Stimulated activated naive CD4-positive, alpha-beta T cell (primary cell): ENCODE results near the gene MAGI1.

Experiments used
- DNase-seq, 6 experiments: peaks; one replicate each; lab custom pipeline; 2025; lab: John Stamatoyannopoulos, UW

MAGI1 gene

GRCh38 chr3:65971293-65972252, 67.1 kb downstream of the MAGI1 start:
- no peak for DNase-seq

DNA sequence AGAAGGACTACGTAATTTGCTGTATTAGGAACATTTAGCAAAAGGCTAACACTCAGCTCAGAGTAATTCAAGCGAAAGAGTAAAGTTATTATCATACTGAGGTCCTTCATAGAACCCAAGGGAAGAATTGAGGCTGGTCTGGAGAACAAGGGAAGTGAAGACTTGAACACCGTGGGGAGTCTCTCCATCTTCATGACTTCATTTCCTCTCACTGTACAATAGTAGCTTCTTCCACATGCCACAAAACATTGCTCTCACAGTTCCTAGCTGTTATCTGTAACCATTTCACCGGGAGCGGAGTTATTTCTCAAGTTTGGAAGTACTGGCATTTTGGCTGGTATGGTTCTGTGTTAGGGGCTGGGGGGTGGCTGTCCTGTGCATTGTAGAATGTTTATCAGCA, 69.7 kb downstream of the MAGI1 start:
- DNase-seq, result no peak

DNA sequence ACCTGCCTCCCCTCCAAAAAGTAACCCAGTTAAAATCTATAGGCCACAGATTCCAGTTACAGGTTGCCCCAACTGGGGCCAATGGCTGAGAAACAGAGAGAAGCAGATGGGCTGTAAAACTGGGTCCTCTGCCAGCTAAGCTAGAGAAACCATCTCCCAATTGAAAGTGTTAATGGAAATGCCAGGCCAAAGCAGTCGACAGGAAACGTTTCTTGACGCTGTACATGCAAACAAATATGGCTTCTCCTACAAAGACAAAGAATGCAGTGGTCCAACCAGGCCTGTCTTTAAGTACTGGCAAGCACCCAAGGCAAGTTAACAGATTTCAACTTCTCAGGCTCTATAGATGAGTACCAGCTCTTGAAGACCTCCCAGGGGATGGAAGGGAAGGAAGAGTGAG, 71.3 kb downstream of the MAGI1 start:
- DNase-seq, result no peak

- no peak for DNase-seq
Measured at GRCh38 chr3:65964838-65965237, 73.9 kb downstream of the MAGI1 start.

DNA sequence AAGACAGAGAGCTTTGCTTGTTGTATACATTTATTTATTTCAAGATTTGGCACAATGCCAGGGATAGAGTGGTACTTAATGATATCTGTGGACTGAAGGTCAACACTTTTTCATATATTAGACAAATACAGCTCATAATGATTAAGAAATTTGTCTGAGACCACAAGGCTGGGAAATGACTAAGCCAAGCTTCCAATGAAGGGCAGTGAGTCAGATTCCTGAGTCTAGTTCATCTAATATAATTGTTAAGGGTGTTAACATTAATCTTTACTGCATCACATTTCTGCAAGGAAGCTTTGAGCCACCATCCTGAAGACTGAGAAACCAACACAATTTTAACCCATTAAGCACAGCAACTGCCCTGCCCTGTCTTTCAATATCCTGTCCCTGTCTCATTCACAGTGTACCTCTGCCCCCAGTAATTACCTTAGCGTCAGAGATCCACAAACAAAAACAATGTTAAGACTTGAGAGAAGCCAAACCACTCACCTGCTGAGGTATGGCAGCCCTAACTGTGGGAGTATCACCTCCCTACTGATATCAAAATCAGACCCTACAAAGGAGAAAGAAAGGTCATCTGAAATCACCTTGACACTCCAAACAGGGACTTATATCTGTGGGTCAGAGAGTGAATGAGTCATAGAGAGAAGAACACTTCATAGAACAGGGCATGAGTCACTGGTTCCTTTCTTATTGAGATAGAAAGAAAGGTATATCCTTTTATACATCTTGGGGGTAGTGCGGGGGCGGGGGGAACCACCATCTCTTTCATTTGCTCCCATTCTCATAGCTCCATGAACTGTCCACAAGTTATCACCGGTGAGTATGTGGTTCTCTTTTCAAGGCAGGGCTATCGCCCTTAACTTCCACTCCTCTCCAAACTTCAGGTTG, 74.7 kb downstream of the MAGI1 start:
- DNase-seq, result no peak

DNA sequence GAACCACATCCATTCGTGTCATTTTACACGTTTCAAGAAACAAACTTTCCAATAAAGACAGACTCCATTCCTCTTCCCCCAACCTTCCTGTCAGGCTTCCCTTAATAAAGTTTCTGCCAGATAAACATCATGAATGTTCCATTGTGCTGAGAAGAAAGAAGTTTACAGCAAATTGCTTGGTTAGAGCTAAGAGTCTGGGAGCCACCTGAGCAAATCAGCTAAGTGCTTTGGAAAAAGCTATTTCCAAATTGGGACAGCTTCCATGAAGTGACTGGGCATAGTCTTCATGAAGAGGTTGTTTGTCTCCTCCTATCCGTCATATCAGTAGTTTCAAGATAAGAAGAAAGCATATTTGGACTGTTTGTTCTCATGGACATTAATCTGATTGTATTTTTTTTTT, 77.0 kb downstream of the MAGI1 start:
- no peak for DNase-seq

GRCh38 chr3:65961128-65961527, 77.6 kb downstream of the MAGI1 start:
- DNase-seq, result no peak

DNA sequence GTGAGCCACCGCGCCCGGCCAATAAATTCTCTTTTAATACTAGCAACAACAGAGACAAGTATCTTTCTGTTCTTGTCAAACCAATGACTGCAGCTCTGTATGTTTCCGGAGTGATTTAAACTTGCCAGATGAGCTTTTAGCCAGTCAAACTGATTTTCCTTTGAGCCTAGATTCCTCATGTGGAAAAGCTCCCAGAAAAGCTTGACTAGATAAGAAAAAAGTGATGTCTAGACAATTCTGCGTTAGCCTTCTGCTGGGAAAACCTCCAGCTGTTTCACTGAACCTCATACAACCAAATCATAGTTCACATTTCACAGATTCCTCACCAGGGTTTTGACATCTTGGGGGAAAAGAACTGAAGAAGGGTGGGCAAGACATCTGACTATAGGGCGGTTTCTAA, 78.6 kb downstream of the MAGI1 start:
- no peak for DNase-seq

DNA sequence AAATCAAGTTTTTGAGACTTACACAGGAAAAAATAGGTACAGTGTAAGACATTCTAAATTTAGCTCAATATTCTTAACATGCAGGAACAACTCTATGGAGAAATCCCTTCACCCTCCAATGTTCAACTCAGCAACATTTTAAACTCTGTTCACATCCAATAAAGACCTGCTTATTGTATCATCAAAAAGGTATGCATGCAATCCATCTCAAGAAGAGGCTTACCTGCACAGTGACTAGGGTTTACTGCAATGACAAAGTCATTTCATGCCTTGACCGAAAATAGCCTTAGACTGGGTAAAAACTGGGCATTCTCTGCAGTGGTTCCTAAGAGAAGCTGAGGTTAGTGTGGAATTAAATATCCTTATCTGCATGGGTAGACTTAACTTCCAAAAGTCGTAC, 80.5 kb downstream of the MAGI1 start:
- DNase-seq, result no peak

DNA sequence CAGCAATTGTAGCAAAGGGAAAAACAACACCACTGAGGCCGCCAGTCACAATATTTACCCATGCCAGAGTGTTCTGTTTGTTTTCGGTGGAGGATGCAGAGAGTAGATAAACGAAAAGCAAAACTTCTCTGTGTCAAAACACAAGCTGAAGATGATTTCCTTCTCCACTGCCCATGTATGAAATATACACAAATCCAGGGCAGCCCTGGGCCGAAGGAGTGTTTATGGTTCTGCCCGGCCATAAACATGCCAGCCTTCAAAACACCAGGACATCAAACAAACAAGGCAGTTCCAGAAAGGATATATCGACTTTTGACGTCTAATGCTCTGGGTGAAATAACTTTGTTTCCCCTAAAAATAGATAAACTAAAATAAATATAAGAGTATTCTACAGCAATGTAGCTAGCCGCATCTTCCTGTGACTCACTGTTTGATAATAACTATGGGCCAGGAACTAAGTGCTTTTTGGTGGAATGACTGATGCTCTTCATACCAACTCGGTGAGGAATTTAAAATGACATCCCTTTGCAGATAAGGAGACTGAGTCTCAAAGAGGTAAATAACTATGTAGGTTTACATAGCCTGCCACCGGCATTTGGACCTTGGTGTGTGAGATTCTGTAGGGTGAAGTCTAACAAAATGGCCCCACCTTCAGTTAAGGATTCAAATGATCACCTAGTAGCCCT, 82.8 kb downstream of the MAGI1 start:
- no peak for DNase-seq

GRCh38 chr3:65953881-65954733, 84.6 kb downstream of the MAGI1 start:
- no peak for DNase-seq

GRCh38 chr3:65953301-65953812, 85.4 kb downstream of the MAGI1 start:
- no peak for DNase-seq

- DNase-seq, result no peak
Measured at GRCh38 chr3:65952842-65953241, 85.9 kb downstream of the MAGI1 start.

GRCh38 chr3:65951836-65952505, 86.7 kb downstream of the MAGI1 start:
- DNase-seq, result no peak

- DNase-seq, result no peak
Measured at GRCh38 chr3:65950340-65951326, 88.1 kb downstream of the MAGI1 start.

DNA sequence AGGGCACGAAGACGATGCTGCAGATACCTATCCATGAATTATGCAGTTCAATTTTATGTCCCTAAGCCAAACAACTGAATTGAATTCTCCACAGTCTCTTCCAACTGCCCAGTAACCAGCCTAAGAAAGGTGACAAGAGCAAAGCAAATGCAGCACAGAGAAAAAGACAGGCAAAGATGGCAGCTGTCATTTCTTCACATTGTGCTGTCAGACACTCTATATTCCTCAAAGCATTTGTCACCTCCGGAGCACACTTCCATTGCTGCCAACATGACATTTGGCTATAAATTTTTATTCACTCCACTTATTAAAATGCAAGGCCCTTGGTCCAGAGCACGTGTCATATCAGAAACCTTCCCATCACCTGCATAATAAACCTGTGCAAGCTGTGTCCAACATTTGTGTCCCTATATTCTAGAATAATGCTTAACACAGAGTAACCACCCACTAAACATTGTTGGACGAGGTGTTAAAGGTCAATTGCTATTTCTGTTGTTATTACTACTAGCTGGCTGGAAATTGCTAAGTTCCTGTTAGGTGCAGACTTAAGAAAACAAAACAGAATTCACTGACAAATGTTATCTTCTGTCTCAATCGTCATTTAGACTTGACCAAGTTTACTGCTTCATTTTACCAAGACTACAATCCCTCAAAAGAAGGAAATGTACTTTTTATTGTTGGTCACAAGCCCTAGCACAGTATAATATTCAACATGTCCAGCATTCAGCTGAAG, 89.7 kb downstream of the MAGI1 start:
- no peak for DNase-seq

GRCh38 chr3:65946438-65946837, 92.3 kb downstream of the MAGI1 start:
- no peak for DNase-seq

DNA sequence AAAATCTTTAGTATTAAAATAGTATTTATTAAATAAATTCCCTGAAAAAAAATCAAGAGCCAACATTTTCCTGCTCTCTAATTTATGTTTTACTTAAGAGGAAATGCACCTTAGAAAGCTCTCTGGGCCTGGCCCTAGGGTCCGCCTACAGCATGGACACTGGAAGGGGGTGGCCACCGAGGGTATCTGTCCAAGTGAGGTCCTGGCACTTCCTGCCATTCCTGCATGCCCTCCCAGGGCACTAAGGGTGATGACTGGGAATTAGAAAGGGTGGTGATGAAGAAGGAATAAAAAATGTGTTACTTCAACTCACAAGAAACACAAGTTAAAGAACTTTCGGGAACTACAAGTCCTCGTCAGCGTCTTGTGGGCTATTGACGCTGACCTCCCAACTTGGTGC, 92.8 kb downstream of the MAGI1 start:
- no peak for DNase-seq

GRCh38 chr3:65945480-65945879, 93.2 kb downstream of the MAGI1 start:
- no peak for DNase-seq
